H9 (cell line): Measurements from ENCODE around the gene OTOF. TPM values are rescaled to one million over a fixed set of nuclear protein-coding genes. Genes with fewer than 3 reads are reported as not detected.

ENCODE experiments used
- DNase-seq: peaks from one replicate; pipeline ENCODE4 v3.0.0-alpha.2; 2017
- H2AFZ ChIP-seq: one replicate; pipeline ENCODE4 v1.6.1; 2013; ENCODE audit warnings: mild to moderate bottlenecking, low read length, control low read depth, moderate library complexity
- H2AK5ac ChIP-seq: 2 replicates; pipeline ENCODE4 v1.6.1; 2013; ENCODE audit warnings: low read length, control low read depth, mixed read lengths; ENCODE audit not compliant: insufficient read length
- H2BK120ac ChIP-seq: one replicate; pipeline ENCODE4 v1.6.1; 2013; ENCODE audit warnings: low read depth, mild to moderate bottlenecking, low read length, control low read depth, inconsistent platforms; ENCODE audit not compliant: poor library complexity, severe bottlenecking
- H2BK12ac ChIP-seq: 2 replicates; pipeline ENCODE4 v1.6.1; 2013; ENCODE audit warnings: low read length, control low read depth, mixed read lengths, low read depth; ENCODE audit not compliant: insufficient read length
- H2BK15ac ChIP-seq: 2 replicates; pipeline ENCODE4 v1.6.1; 2013; ENCODE audit warnings: low read depth, low read length, control low read depth
- H2BK20ac ChIP-seq: one replicate; pipeline ENCODE4 v1.6.1; 2013; ENCODE audit warnings: low read depth, mild to moderate bottlenecking, low read length, control low read depth, inconsistent platforms; ENCODE audit not compliant: poor library complexity, severe bottlenecking
- H2BK5ac ChIP-seq: 2 replicates; pipeline ENCODE4 v1.6.1; 2013; ENCODE audit warnings: low read length, control low read depth, mixed read lengths; ENCODE audit not compliant: insufficient read length
- H3K14ac ChIP-seq: 2 replicates; pipeline ENCODE4 v1.6.1; 2013; ENCODE audit warnings: low read length, control low read depth; ENCODE audit not compliant: insufficient read depth
- H3K18ac ChIP-seq: 2 replicates; pipeline ENCODE4 v1.6.1; 2013; ENCODE audit warnings: low read depth, mild to moderate bottlenecking, mixed read lengths, low read length, control low read depth; ENCODE audit not compliant: insufficient read length
- H3K23ac ChIP-seq: 2 replicates; pipeline ENCODE4 v1.6.1; 2013; ENCODE audit warnings: low read length, control low read depth, mixed read lengths, low read depth; ENCODE audit not compliant: insufficient read length
- H3K23me2 ChIP-seq: 2 replicates; pipeline ENCODE4 v1.6.1; 2013; ENCODE audit warnings: low read depth, mild to moderate bottlenecking, mixed read lengths, low read length, control low read depth; ENCODE audit not compliant: insufficient read length, poor library complexity, severe bottlenecking
- H3K27ac ChIP-seq: 2 replicates; pipeline ENCODE4 v1.5.1; 2013; ENCODE audit warnings: low read length, control low read depth, mixed read lengths, low read depth; ENCODE audit not compliant: insufficient read length
- H3K27me3 ChIP-seq: 2 replicates; pipeline ENCODE4 v1.6.1; 2013; ENCODE audit warnings: low read length, control low read depth, inconsistent platforms; ENCODE audit not compliant: insufficient read depth
- H3K4ac ChIP-seq: 2 replicates; pipeline ENCODE4 v1.6.1; 2013; ENCODE audit warnings: low read depth, mild to moderate bottlenecking, control low read depth, inconsistent platforms, low read length, moderate library complexity
- H3K4me1 ChIP-seq: 2 replicates; pipeline ENCODE4 v1.6.1; 2013; ENCODE audit warnings: low read length, control low read depth, inconsistent platforms; ENCODE audit not compliant: insufficient read depth
- H3K4me2 ChIP-seq: 2 replicates; pipeline ENCODE4 v1.6.1; 2013; ENCODE audit warnings: low read length, control low read depth, mixed read lengths; ENCODE audit not compliant: insufficient read length, insufficient read depth
- H3K56ac ChIP-seq: 2 replicates; pipeline ENCODE4 v1.6.1; 2013; ENCODE audit warnings: low read depth, mild to moderate bottlenecking, mixed read lengths, low read length, control low read depth; ENCODE audit not compliant: insufficient read length
- H3K79me1 ChIP-seq: 2 replicates; pipeline ENCODE4 v1.6.1; 2013; ENCODE audit warnings: low read depth, mild to moderate bottlenecking, moderate library complexity, low read length, control low read depth, inconsistent platforms; ENCODE audit not compliant: insufficient read depth, poor library complexity, severe bottlenecking
- H3K79me2 ChIP-seq: 2 replicates; pipeline ENCODE4 v1.6.1; 2013; ENCODE audit warnings: low read length, control low read depth, inconsistent platforms; ENCODE audit not compliant: insufficient read depth
- H3K9ac ChIP-seq: 2 replicates; pipeline ENCODE4 v1.6.1; 2013; ENCODE audit warnings: low read length, control low read depth, mixed read lengths; ENCODE audit not compliant: insufficient read length; ENCODE audit errors: extremely low read depth
- H3K9me3 ChIP-seq: one replicate; pipeline ENCODE4 v1.6.1; 2013; ENCODE audit warnings: low read depth, low read length, inconsistent platforms; ENCODE audit not compliant: control insufficient read depth
- H3T11ph ChIP-seq: one replicate; pipeline ENCODE4 v1.6.1; 2013; ENCODE audit warnings: mild to moderate bottlenecking, low read length, control low read depth, inconsistent platforms
- H4K20me1 ChIP-seq: one replicate; pipeline ENCODE4 v1.6.1; 2013; ENCODE audit not compliant: control insufficient read depth, insufficient read length, insufficient read depth
- H4K5ac ChIP-seq: 2 replicates; pipeline ENCODE4 v1.6.1; 2013; ENCODE audit warnings: low read depth, mild to moderate bottlenecking, mixed read lengths, low read length, control low read depth; ENCODE audit not compliant: insufficient read length
- H4K8ac ChIP-seq: replicated peaks from 2 replicates; pipeline ENCODE4 v1.6.1; 2013; ENCODE audit warnings: low read length, control low read depth, mixed read lengths, low read depth; ENCODE audit not compliant: insufficient read length
- H4K91ac ChIP-seq: 2 replicates; pipeline ENCODE4 v1.6.1; 2013; ENCODE audit warnings: low read depth, mild to moderate bottlenecking, moderate library complexity, mixed read lengths, low read length, control low read depth; ENCODE audit not compliant: insufficient read length
- H3K27ac Mint-ChIP-seq, 3 experiments: 2 replicates in 2 of 3; 3 replicates in 1 of 3; pipeline ENCODE4 v1.8.0; 2020 to 2021; ENCODE audit warnings: mixed read lengths in 3 of 3, mild to moderate bottlenecking in 1 of 3, moderate library complexity in 1 of 3
- H3K27me3 Mint-ChIP-seq: 2 replicates; pipeline ENCODE4 v1.8.0; 2021; ENCODE audit warnings: low read depth, mild to moderate bottlenecking, moderate library complexity, mixed read lengths
- H3K36me3 Mint-ChIP-seq, 3 experiments: 2 replicates in 2 of 3; 3 replicates in 1 of 3; pipeline ENCODE4 v1.8.0; 2020 to 2021; ENCODE audit warnings: low read depth in 3 of 3, mixed read lengths in 3 of 3; ENCODE audit not compliant: insufficient read depth in 1 of 3
- H3K4me1 Mint-ChIP-seq, 2 experiments: 2 replicates each; pipeline ENCODE4 v1.8.0; 2020; ENCODE audit warnings: mixed read lengths in 2 of 2
- H3K4me3 Mint-ChIP-seq, 2 experiments: 2 replicates in 1 of 2; 3 replicates in 1 of 2; pipeline ENCODE4 v1.8.0; 2020 to 2021; ENCODE audit warnings: mild to moderate bottlenecking in 2 of 2, mixed read lengths in 2 of 2, moderate library complexity in 1 of 2
- H3K9me3 Mint-ChIP-seq, 2 experiments: 2 replicates in 1 of 2; 3 replicates in 1 of 2; pipeline ENCODE4 v1.8.0; 2020; ENCODE audit warnings: mild to moderate bottlenecking in 2 of 2, mixed read lengths in 2 of 2, moderate library complexity in 1 of 2
- CTCF ChIP-seq: fragments of 200-600 bp; sonication (generic); conservative IDR thresholded peaks from 3 replicates; pipeline ENCODE4 v1.8.0; 2021; ENCODE audit warnings: antibody characterized with exemption, mild to moderate bottlenecking
- WGBS: extraction: QIAGEN DNeasy Blood & Tissue Kit; methylation state at CpG from one replicate; pipeline ENCODE4 v1.1.7; 2013; ENCODE audit warnings: missing lambda C conversion rate, low lambda C conversion rate, mixed read lengths; ENCODE audit not compliant: insufficient read length; ENCODE audit errors: extremely low coverage; 5-methylcytosine and 5-hydroxymethylcytosine counted together
- total RNA-seq: library from RNA; stranded (reverse); gene quantifications from 2 replicates; pipeline ENCODE4 v1.2.1, GENCODE V29; 2021

The OTOF gene
- total RNA-seq, 1 experiment from 2014 or later, result 0.35 TPM

- Histone ChIP-seq H3K27me3 (no peaks in the 10 kb centered on the region), H3K4ac (no peak overlapping the region), H3K18ac (no peak overlapping the region), H2BK12ac (no peak overlapping the region), H3K9ac (no peak overlapping the region), H3K4me1 (no peaks in the 10 kb centered on the region), H3K9me3 (no peaks in the 10 kb centered on the region), H2BK5ac (no peak overlapping the region), H4K5ac (no peak overlapping the region), H3K79me2 (no peaks in the 10 kb centered on the region), H3K23me2 (no peaks in the 10 kb centered on the region), H3K23ac (no peak overlapping the region), H2BK20ac (no peak overlapping the region), H2BK15ac (no peak overlapping the region), H4K91ac (no peak overlapping the region), H3K14ac (no peak overlapping the region), H4K20me1 (no peaks in the 10 kb centered on the region), H3K27ac (no peak overlapping the region), H3K56ac (no peak overlapping the region), H2AK5ac (no peak overlapping the region), H3K4me2 (no peak overlapping the region), H3T11ph (no peak overlapping the region), H3K79me1 (no peaks in the 10 kb centered on the region), H2AFZ (no peak overlapping the region), H4K8ac (no peak overlapping the region), H2BK120ac (no peak overlapping the region)
- no peak for DNase-seq
- no CpG with 5 or more reads among the region's 2 CpGs for WGBS
- Mint-ChIP-seq H3K4me1 (no peaks in the 10 kb centered on the region), H3K36me3 (no peaks in the 10 kb centered on the region), H3K27me3 (no peaks in the 10 kb centered on the region; the same call in 1 of the 2 replicates), H3K27ac (no peak overlapping the region), H3K4me3 (no peak overlapping the region), H3K9me3 (no peaks in the 10 kb centered on the region)
- no peak for TF ChIP-seq CTCF
Observed at GRCh38 chr2:26410764-26411243, 67.1 kb downstream of the OTOF start.
